Measurements from ENCODE around the gene ARRB2.

DNA sequence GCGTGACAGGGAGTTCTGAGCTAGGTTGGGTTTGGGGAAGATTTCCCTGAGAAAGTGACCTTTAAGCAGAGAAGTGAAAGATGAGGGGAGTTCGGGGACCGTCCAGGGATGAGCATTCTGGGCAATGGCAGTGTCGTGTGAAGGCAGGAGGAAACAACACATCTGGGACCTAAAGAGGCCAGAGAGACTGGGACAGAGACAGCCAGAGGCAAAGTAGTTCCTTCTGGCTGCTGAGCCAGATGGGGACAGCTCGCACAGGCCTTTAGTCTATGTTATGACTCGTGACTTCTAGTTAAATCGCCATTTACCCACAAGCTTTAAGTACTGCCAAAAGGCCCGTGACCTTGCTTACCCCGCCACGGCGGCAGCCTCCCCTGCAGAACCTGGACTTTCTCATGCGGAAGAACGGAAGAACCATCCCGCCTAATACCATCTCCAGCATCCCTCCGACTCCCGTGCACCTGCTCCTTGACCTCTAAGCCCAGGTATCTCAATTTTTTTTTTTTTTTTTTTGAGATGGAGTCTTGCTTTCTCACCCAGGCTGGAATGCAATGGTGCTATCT lies 12.3 kb downstream of the ARRB2 start:
- TF ChIP-seq CTCF (IDR thresholded peaks at IDR 0.05; ENCODE audit: extremely low read depth in 1 of 2, insufficient read depth in 1 of 2, low read depth in 1 of 2, low read length in 2 of 2) (no peak), JUN (IDR thresholded peaks at IDR 0.05; ENCODE audit: borderline replicate concordance, insufficient read depth, insufficient read length, low read depth) (no peak), POLR2A (IDR thresholded peaks at IDR 0.05; ENCODE audit: low read depth, low read length) (no peak), MAX (IDR thresholded peaks at IDR 0.05; ENCODE audit: insufficient read depth, insufficient read length) (no peak), EZH2 (IDR thresholded peaks at IDR 0.05; ENCODE audit: borderline replicate concordance, low read depth, low read length, severe bottlenecking) (no peak), POLR2AphosphoS5 (IDR thresholded peaks at IDR 0.05; ENCODE audit: insufficient read depth, low read depth, low read length) (no peak), MYC (IDR thresholded peaks at IDR 0.05; ENCODE audit: low read depth, low read length) (no peak)

Measured in endothelial cell of umbilical vein (primary cell).